Measurements from ENCODE around the gene TMTC4. TPM values are rescaled to one million over a fixed set of nuclear protein-coding genes. Genes with fewer than 3 reads are reported as not detected.

Gene TMTC4
- total RNA-seq, 4 donors from 2014 or later, result 7.5 to 14.1 (median 8.4) TPM

GRCh38 chr13:100597253-100597652 is 77.3 kb downstream of the TMTC4 start:
- 93 to 100% methylated on average over 1 to 2 of the region's 4 CpGs for WGBS, 2 donors
- no peak overlapping the region for H3K4me3 ChIP-seq
- no peak for DNase-seq
- H3K9me3 ChIP-seq, result no peaks in the 10 kb centered on the region
- no peaks in the 10 kb centered on the region for H3K27me3 ChIP-seq
- intact Hi-C loops (cut with DNase I), result no loop called here
- no peaks in the 10 kb centered on the region for H3K36me3 ChIP-seq
- no peak overlapping the region for H3K27ac ChIP-seq
- peaks cover 0 to under 1% (median 0%) of the 10 kb centered on the region in 3 donors for H3K4me1 ChIP-seq
- no peak for TF ChIP-seq POLR2A (IDR thresholded peaks at IDR 0.05)
- no peak for TF ChIP-seq CTCF (IDR thresholded peaks at IDR 0.05)

- Histone ChIP-seq H3K4me1 (no peaks in the 10 kb centered on the region), H3K36me3 (no peaks in the 10 kb centered on the region), H3K9me3 (no peaks in the 10 kb centered on the region), H3K27me3 (no peaks in the 10 kb centered on the region), H3K4me3 (no peak overlapping the region), H3K27ac (no peak overlapping the region)
- 42 to 85% methylated on average over 2 of the region's 2 CpGs for whole genome bisulfite sequencing, 2 donors
- TF ChIP-seq CTCF (IDR thresholded peaks at IDR 0.05) (no peak), POLR2A (IDR thresholded peaks at IDR 0.05) (no peak)
- intact Hi-C loops (cut with DNase I), result no loop called here
- no peak for DNase-seq
Observed at GRCh38 chr13:100596516-100596915, 78.1 kb downstream of the TMTC4 start.

GRCh38 chr13:100594731-100595130 is 79.9 kb downstream of the TMTC4 start:
- H3K36me3 ChIP-seq, result no peaks in the 10 kb centered on the region
- no peaks in the 10 kb centered on the region for H3K9me3 ChIP-seq
- intact Hi-C loops (cut with DNase I), result no loop called here
- H3K27ac ChIP-seq, result no peak overlapping the region
- 59 to 79% methylated on average over 4 of the region's 4 CpGs for WGBS, 2 donors
- no peaks in the 10 kb centered on the region for H3K27me3 ChIP-seq
- DNase-seq, result no peak
- H3K4me3 ChIP-seq, result no peak overlapping the region
- H3K4me1 ChIP-seq, result no peaks in the 10 kb centered on the region
- TF ChIP-seq CTCF (IDR thresholded peaks at IDR 0.05), result peak in 2 of 6 experiments; percentile 27 to 43
- TF ChIP-seq POLR2A (IDR thresholded peaks at IDR 0.05), result no peak

GRCh38 chr13:100594255-100594654 is 80.3 kb downstream of the TMTC4 start:
- no peak overlapping the region for H3K4me3 ChIP-seq
- intact Hi-C loops (cut with DNase I), result no loop called here
- WGBS, 2 donors, result 85 to 91% methylated on average over 8 to 9 of the region's 9 CpGs

GRCh38 chr13:100589178-100589725 is 85.3 kb downstream of the TMTC4 start:
- 64 to 67% methylated on average over 6 of the region's 6 CpGs for WGBS, 2 donors
- Histone ChIP-seq H3K36me3 (no peaks in the 10 kb centered on the region), H3K4me3 (peak overlapping the region in 2 of 4 donors; percentile 86 to 92), H3K27ac (peak overlapping the region in 1 of 4 donors; percentile 87), H3K9me3 (no peaks in the 10 kb centered on the region), H3K27me3 (no peaks in the 10 kb centered on the region), H3K4me1 (peaks cover 7 to 16% (median 9%) of the 10 kb centered on the region in 3 donors)
- no peak for DNase-seq
- intact Hi-C loops (cut with DNase I), result no loop called here
- TF ChIP-seq POLR2A (IDR thresholded peaks at IDR 0.05), result no peak
- TF ChIP-seq CTCF (IDR thresholded peaks at IDR 0.05), result no peak

More at GRCh38 chr13:100594255-100594654, 80.3 kb downstream of the TMTC4 start:
- no peaks in the 10 kb centered on the region for H3K9me3 ChIP-seq
- no peaks in the 10 kb centered on the region for H3K36me3 ChIP-seq
- DNase-seq, result no peak
- no peak for TF ChIP-seq POLR2A (IDR thresholded peaks at IDR 0.05)
- TF ChIP-seq CTCF (IDR thresholded peaks at IDR 0.05), result no peak
- H3K27ac ChIP-seq, result no peak overlapping the region
- no peaks in the 10 kb centered on the region for H3K27me3 ChIP-seq
- H3K4me1 ChIP-seq, result peaks cover 0 to under 1% (median under 1%) of the 10 kb centered on the region in 3 donors
